HG03457 (cell line): Measurements from ENCODE around the gene EFR3B.
"Not testable (repeated sequence)": the region's sequence is repeated elsewhere in the genome, so short reads cannot be mapped to it uniquely, and the experiment has no call there.

ENCODE experiments used
- ATAC-seq: cut with Tn5 transposase; IDR thresholded peaks from one replicate; pipeline ENCODE4 v1.9.1; 2021; ENCODE audit warnings: moderate number of reproducible peaks; ENCODE audit not compliant: unreplicated experiment

Gene EFR3B, protein sequence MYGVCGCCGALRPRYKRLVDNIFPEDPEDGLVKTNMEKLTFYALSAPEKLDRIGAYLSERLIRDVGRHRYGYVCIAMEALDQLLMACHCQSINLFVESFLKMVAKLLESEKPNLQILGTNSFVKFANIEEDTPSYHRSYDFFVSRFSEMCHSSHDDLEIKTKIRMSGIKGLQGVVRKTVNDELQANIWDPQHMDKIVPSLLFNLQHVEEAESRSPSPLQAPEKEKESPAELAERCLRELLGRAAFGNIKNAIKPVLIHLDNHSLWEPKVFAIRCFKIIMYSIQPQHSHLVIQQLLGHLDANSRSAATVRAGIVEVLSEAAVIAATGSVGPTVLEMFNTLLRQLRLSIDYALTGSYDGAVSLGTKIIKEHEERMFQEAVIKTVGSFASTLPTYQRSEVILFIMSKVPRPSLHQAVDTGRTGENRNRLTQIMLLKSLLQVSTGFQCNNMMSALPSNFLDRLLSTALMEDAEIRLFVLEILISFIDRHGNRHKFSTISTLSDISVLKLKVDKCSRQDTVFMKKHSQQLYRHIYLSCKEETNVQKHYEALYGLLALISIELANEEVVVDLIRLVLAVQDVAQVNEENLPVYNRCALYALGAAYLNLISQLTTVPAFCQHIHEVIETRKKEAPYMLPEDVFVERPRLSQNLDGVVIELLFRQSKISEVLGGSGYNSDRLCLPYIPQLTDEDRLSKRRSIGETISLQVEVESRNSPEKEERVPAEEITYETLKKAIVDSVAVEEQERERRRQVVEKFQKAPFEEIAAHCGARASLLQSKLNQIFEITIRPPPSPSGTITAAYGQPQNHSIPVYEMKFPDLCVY

DNA sequence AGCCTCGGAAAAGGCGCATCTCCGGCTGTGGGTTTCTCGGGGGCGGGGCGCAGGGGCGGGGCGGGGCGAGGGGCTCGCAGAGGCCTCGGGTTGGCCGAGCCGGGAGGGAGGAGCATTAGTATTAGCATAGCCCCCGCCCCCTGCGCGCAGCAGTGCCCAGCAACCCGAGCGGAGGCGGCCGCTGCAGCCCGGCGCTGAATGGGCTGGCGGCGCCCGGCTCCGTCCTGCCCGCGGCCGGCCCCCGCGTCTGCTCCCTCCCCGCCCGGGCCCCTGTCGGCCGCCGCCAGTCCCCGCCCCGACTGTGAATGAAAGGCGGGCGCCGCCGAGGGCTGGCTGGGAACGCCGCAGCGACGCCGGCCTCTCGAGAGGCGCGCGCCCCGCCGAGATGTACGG, at the start of gene EFR3B:
Gene EFR3B (plus strand): TSS at position 149 of the 393 bp plus-strand sequence. CDS start 237 bp downstream, at position 386.
- peak; percentile 77 for ATAC-seq

DNA sequence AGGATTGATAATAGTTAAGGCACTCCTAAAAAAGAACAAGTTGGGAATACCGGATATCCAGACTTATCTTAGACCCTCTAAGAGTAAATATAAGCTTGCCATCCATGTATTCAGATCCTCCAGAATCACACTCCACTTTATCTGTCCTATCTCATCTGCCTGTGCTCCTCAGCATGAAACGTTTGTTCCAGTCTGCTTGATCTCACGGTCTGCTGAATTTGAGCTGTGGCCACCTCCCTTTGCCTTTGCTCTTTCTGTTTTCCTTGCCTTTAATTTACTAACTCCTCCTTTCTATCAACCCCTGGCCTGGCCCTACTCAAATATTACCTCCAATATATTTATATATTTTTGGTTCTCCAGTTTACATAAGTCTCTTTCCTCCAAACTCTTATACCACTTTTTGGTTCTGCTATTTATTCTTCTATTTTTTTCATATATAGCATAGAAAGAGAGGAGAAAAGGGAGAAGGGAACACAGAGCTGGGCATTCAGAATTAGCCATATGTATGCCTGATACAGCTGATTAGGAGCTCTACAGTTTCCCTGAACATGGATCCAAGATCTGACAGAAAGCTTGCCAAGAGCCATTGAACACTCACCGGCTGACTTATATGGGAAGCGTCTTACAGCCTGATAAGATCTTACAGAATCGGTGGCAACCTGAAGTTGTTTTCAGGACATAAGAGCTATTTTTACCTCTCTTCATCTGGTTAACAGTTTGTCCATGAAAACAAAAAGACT, 48.3 kb upstream of the EFR3B start:
- no peak for ATAC-seq

DNA sequence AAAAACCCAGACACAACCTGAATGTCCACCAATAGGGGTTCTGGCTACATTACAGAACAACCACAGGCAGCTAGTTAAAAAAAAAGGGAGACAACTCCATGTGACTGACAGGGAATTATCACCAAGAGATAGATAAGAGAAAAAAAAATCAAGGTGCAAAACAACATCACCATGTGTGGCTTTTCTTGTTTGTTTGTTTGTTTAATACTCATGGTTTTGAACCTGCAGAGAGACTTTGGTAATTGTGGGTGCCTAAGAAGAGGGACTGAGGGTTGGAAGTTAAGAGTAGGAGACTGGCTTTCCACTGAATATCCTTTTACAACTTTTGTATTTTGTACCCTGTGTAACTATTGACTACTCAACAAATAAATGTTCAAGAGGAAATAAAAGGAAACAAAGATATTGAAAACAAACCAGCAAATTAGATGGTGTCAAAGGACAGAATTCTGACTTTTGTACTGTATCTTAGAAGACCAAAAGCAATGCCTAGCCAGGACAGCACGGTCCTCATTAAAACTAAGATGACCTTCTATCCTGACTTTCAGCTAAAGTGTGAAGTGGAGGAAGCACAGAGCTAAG, 47.6 kb upstream of the EFR3B start:
- no peak for ATAC-seq

DNA sequence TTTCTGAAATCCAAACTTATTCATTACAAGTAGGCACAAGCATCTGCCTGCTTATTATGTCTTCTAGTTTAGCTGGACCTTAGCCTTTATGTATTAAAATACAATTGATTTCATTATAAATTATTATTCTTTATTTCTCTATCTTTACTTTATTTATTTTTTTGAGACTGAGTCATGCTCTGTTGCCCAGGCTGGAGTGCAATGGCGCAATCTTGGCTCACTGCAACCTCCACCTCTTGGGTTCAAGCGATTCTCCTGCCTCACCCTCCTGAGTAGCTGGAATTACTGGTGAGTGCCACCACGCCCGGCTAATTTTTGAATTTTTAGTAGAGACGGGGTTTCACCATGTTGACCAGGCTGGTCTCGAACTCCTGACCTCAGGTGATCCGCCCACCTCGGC, 42.8 kb upstream of the EFR3B start:
- not testable (repeated sequence) for ATAC-seq

DNA sequence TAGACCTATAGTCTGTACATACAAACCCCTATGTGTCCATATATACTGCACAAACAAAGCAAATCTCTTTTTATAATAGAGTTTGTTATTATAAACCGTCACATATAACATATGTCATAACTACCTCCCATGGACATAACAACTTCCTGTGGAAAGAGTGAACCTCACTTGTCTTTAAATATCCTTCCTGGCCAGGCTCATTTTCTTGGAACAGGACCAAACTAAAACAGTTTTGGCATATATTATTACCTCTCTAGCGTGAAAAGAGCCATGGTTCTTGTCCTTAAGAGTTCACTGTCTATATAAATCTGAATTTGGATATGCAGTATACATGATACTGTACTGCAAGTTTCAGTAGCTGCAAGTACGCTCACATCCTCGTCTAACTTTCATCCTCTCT, 41.8 kb upstream of the EFR3B start:
- no peak for ATAC-seq

DNA sequence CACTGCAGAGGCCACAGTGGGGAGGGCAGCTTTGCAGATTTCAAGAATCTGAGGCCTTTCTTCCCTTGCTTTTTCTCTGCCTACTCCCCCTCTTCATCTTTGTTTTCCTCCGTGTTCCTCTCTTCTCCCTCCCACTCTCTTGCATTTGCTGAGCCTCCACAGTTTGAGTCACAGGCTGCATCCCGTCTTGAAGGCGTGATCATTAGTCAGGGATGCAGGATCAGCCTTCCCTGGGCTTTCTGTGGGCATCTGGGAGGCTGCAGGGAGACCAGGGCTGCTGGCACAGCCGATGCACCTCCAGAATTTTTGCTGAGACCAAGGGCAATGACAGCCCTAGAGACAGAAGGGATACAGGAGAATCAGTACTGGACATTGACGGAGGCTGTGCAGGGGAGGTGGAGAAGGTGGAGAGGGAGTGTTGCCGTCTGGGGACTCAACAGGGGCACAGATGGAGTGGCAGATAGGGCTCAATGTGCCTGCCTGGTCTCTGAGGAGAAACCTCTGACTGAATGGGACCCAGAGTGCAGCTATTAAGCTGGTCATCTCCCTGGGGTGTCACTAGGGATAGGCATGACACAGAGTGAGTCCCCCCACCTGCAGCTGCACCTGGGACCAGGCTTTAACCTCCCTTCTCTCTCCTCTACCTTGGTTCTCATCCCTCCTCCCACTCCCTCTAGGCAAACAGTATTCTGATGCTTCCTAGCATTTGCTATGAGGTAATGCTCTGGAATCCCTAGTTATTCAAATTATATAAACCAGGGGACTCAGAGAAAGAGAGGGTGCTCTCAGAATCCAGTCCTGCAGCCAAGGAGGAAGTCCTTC, 41.2 kb upstream of the EFR3B start:
- ATAC-seq, result no peak

DNA sequence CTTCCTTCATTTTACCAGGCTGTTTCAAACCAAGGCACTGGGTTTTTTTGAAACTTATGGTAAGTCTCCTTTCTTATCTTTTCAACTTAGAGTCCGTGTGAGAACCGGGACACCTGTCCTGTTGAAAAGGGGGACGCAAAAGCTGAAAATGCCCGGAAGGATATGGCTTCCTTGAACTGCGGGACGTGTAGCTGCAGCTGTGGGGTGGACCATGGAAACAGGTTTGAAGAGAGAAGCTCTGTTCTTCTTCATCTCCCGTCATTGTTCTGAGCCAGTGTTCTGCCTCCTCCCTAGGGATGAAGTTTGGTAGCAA, 40.6 kb upstream of the EFR3B start:
- no peak for ATAC-seq

DNA sequence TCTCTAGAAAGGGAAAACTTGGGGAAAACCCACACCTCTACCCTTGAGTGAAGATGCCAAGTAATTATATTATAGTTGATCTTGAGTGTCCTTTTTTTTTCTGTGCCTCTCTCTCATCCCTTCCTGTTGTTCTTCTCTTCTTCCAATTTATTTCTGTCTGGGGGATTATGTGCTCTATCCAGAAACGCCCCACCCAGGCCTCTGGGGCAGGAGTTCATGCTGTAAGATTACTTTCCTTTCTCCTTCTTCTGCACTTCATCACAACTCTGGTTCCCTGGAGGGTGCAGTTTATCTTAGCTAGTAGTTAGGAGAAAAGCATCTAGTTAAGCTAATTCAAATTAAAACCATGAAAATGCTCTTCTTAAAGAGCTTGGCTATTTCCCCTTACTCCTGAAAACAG, 39.8 kb upstream of the EFR3B start:
- ATAC-seq, result no peak

DNA sequence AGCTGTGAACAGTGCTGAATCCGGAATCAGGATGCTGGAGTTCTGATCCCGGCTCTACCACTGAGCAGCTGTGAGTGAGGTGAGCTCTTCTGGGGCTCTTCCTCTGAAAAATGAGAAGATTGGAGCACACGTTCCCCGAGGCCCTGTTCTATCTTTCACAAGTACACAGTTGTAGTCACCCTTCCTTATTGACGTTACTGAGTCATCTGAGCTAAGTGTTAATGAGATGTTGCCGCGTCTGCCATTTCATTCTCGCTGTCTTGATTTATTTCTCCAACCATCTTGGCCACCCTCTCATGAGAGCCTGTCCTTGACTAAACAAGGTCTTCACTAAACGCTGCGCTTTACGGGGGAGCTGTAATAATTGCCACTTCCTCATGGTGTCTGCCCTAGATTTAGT, 31.9 kb upstream of the EFR3B start:
- no peak for ATAC-seq

DNA sequence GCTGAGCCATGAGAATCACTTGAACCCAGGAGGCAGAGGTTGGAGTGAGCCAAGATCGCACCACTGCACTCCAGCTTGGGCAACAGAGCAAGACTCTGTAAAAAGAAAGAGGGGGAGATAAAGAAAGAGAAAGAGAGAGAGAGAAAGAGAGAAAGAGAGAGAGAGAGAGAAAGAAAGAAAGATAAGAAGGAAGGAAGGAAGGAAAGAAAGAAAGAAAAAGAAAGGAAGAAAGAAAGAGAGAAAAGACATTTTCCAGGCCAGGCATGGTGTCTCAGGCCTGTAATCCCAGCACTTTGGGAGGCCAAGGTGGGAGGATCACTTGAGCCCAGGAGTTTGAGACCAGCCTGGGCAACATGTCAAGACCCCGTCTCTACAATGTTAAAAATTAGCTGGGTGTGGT, 30.5 kb upstream of the EFR3B start:
- not testable (repeated sequence) for ATAC-seq

DNA sequence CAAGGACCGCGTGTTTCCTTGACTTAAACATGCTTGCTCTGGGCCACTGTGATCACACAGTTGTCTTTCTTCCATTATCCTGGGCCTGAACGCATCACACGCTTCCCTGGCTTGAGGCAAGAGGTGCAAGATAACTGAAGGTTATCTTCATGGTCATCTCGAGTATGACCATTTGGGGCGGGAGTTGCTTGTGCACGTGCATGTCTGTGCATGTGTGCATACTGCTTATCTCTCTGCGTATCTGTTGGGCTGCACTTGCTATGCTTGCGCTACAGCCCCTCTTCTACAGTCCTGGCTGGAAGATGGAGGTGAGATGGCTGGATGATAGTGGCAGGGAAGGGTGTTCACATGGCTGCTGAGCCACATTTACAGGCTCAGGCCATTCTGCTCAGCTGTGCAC, 27.2 kb upstream of the EFR3B start:
- ATAC-seq, result no peak

DNA sequence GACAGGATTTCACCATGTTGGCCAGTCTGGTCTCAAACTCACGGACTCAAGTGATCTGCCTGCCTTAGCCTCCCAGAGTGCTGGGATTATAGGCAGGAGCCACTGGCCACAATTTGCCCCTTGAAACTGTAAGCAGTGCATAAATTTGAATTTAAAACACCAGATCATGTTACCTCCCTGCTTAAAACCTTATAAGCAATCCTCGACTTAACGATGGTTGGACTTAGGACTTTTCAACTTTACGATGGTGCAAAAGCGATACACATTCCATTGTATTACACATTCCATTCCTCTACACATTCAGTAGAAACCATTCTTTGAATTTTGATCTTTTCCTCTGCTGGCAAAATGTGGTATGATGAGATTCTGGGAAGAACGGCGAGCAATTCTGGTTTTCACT, 23.2 kb upstream of the EFR3B start:
- no peak for ATAC-seq

DNA sequence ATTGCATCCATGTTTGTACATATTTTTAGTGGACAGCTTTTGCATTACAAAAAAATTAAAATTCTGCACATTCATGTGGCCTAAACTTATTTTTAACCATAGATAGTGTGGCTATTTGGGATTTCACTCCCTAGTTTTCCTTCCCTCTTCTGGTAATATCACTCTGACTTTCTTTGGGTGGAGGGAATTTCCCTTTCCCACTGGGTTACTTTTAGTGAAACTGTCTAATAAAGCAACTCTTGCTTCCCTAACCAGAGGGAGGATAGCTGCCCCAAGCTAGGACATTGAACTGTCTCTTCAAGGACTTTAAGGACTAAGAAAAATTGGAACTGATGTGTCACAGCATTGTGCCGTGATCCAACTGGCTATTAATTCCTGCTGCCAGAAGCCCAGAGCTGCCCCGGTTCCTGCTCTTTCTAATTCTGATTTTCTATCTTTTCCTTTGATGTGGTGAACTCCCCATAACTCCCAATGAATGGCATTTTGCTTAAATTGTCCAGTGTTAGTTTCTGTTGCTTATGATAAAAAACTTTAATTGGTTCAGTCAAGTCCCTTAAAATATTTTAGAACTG, 20.0 kb upstream of the EFR3B start:
- ATAC-seq, result no peak

DNA sequence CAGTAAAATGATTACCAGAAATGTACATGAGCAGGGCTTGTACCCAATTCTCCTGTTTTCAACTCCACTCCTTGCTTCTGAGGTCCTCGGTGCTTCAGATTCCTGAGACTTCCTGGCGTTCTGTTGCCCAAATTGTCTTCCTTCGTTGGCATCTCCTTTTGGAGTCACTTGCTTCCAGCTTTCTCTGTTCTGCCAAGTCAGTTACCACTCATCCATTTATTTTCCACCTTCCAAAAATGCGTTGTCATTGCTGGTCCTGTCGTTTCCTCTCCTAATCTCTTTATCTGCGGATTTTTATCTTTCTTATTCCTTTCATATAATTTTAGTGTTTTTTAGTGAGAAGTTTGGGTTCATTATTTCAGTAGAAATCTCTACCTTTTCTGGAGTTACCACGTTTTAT, 18.5 kb upstream of the EFR3B start:
- ATAC-seq, result no peak

DNA sequence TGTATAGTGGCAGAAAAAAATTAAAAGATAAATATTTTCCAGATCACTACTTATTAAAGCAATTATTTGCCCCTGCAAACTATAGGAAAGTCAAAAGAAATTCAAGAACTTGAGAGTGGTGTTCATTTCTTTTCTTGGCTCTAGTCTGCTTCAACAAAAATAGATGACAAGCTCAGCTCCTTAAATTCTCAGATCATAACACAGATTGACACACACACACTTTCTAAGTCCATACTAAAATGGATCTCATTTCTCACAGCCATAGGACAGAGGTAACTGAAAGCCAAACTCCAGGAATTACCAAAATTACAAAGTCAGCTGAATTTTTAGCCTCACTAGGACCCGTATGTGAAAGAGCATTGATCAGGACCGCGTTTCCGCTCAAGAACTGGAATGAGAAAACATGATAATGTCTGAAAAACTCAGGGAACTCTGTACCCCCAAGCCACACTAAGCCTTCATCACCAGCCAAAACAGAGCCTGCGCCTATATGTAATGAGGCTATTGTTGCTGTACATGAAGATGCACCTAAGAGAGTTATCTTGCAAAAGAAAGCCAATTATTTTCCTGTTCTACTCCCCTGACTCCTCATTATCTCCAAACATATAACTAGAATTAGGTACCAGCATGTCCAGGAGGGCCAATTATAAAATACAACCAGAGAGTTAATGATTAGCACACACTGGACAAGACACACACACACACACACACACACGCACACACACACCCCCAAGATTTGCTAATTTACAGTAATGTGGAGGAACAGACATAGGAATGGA, 16.5 kb upstream of the EFR3B start:
- no peak for ATAC-seq

DNA sequence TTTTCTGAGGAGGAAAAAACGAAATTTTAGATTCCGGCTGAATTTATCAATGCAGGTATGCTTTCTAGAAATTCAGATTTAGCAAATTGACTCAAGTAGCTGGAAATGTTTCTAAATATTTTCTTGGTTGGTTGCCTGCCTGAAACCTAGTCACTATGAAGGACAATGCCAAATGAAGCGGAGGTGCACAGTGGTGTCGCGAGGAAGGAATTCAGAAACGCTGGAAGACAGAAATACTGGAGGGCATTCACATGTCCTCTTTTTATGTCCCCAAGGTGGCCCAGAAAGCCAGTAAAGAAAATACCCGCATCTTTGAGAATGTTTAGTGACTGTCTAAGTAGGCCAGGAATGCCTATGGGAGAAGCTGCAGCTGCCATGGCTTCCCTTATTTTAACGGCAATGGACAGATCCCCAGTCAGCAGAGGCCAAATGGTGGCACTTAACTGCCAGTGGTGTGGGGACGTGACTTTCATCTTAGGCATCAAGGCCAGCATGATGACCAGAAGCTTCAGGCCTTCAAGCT, 15.8 kb upstream of the EFR3B start:
- no peak for ATAC-seq

DNA sequence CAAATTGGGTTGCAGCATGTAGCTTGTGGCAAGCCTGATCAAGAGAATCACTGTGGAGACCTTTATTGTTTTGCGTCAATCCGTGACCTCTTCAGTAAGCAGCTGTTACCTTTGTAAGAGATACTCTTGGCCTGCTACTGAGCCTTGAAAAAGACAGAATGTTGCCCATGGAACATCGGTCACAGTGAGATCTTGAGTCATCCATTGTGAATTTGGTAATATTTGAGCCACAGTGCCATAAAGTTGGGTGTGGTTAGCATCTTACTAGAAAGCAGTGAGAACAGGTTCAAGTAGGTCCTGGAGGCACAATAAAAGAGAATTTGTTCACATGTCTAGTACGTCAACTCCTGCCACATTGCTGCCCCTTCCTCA, 12.7 kb upstream of the EFR3B start:
- no peak for ATAC-seq

DNA sequence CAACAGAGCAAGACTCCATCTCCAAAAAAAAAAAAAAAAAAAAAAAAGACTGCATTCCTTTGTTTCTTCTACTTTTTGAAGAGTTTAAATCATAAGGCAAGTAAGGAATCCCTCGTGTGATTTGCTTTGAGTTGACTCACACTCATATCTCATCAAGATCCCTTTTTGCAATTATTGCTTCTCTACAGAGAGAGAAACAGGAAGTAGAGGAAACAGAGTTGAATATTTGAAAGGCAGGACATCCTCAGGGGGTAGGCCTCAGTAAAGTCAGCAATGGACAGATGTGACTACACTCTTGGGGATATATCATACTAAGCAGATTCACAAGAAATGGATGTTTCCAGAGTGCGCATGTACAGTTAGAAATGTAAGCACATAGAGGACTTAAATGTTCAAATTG, 11.2 kb upstream of the EFR3B start:
- ATAC-seq, result no peak

DNA sequence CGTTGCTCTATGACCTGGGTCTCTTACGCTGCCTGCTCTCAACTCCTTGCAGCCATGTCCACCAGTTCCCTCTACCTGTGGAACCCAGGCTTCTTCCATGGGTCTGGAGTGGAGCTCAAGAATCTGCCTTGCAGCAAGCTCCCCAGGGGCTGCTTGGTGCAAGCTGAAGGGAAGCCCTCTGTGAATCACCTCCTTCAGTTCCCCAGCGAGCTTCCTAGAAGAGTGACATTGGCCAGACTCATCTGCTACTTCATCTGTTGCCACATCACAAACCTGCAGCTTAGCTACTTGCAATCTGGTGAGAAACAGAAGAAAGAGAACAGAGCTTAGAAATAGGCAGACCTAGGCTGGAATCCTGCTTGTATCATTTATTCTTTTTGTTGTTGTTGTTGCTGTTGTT, 9.8 kb upstream of the EFR3B start:
- no peak for ATAC-seq
